Body of pancreas (tissue), 4 donors: Measurements from ENCODE around the gene CCSER1.

ENCODE experiments used
- CTCF ChIP-seq, 7 experiments: fragments of 450-650 bp in 4 of 7; fragments of 200-600 bp in 3 of 7; sonication (generic) in 3 of 7; IDR thresholded peaks; one replicate each; pipeline ENCODE4 v1.5.1; 2016 to 2019; ENCODE audit warnings: antibody characterized with exemption in 7 of 7
- POLR2A ChIP-seq, 3 donors: fragments of 450-650 bp; IDR thresholded peaks; one replicate each; pipeline ENCODE4 v1.6.1; 2016; ENCODE audit warnings: antibody characterized with exemption in 3 of 3, mild to moderate bottlenecking in 2 of 3

DNA sequence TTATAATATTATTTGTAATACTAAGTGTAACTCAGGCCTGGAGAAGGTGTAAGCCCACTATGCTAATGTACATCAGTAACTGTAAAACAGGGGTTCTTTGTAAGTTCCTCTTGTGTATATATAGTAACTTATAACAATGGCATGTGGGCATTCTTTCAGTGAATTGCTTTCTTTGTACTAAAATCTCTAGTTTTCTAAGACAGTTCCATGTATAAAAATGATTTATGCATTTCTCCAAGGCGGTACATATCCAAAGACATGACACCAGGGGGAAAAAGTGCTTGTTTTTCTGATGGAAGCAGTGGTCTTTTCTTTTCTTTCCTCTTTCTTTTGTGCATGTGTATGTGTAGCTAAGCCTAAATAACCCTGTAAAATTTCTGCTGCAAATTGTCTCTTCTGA is 1474.2 kb downstream of the CCSER1 start:
- TF ChIP-seq CTCF (IDR thresholded peaks at IDR 0.05) (no peak), POLR2A (IDR thresholded peaks at IDR 0.05) (no peak)
